GM23338 (cell line): Measurements from ENCODE around the gene NAA30. TPM values are rescaled to one million over a fixed set of nuclear protein-coding genes. Genes with fewer than 3 reads are reported as not detected.

ENCODE experiments used
- ATAC-seq: fragments of 200-7000 bp; cut with Tn5 transposase; 3 replicates; pipeline ENCODE4 v1.9.1; 2020
- DNase-seq: peaks from one replicate; pipeline ENCODE4 v3.0.0-alpha.2; 2015; ENCODE audit warnings: low spot score
- H2AFZ ChIP-seq: fragments of 200-600 bp; sonication (generic); 2 replicates; pipeline ENCODE4 v1.8.0; 2016; ENCODE audit warnings: antibody characterized with exemption, mild to moderate bottlenecking, moderate library complexity
- H3F3A ChIP-seq: fragments of 200-600 bp; sonication (generic); replicated peaks from 2 replicates; pipeline ENCODE4 v1.8.0; 2017; ENCODE audit warnings: antibody characterized with exemption, mixed run types, low read depth
- H3K27ac ChIP-seq: fragments of 200-600 bp; sonication (generic); 2 replicates; pipeline ENCODE4 v1.6.1; 2016; ENCODE audit warnings: low read depth
- H3K27me3 ChIP-seq: fragments of 200-600 bp; sonication (generic); 2 replicates; pipeline ENCODE4 v1.8.0; 2016; ENCODE audit warnings: mild to moderate bottlenecking, mixed run types, moderate library complexity; ENCODE audit not compliant: insufficient read depth
- H3K36me3 ChIP-seq: fragments of 200-600 bp; sonication (generic); 2 replicates; pipeline ENCODE4 v1.8.0; 2016; ENCODE audit warnings: mild to moderate bottlenecking; ENCODE audit not compliant: insufficient read depth
- H3K4me1 ChIP-seq: fragments of 200-600 bp; sonication (generic); 2 replicates; pipeline ENCODE4 v1.8.0; 2016; ENCODE audit warnings: mild to moderate bottlenecking, moderate library complexity; ENCODE audit not compliant: insufficient read depth
- H3K4me2 ChIP-seq: fragments of 200-600 bp; sonication (generic); 2 replicates; pipeline ENCODE4 v1.7.1; 2017; ENCODE audit warnings: mixed run types
- H3K4me3 ChIP-seq: fragments of 200-600 bp; sonication (generic); 2 replicates; pipeline ENCODE4 v1.6.1; 2016; ENCODE audit warnings: mixed run types
- H3K79me2 ChIP-seq: fragments of 200-600 bp; sonication (generic); replicated peaks from 2 replicates; pipeline ENCODE4 v1.8.0; 2017; ENCODE audit warnings: mild to moderate bottlenecking; ENCODE audit not compliant: insufficient read depth
- H3K9me2 ChIP-seq: fragments of 200-600 bp; sonication (generic); 2 replicates; pipeline ENCODE4 v1.8.0; 2017; ENCODE audit not compliant: insufficient read depth
- H4K20me1 ChIP-seq: fragments of 200-600 bp; sonication (generic); replicated peaks from 2 replicates; pipeline ENCODE4 v1.8.0; 2017; ENCODE audit warnings: mild to moderate bottlenecking; ENCODE audit not compliant: insufficient read depth
- H3K27ac Mint-ChIP-seq: 2 replicates; pipeline ENCODE4 v1.8.0; 2020; ENCODE audit warnings: inconsistent platforms, mild to moderate bottlenecking, moderate library complexity, mixed read lengths
- H3K27me3 Mint-ChIP-seq: 3 replicates; pipeline ENCODE4 v1.8.0; 2022; ENCODE audit warnings: low read depth, mild to moderate bottlenecking, moderate library complexity, mixed read lengths, inconsistent platforms; ENCODE audit not compliant: insufficient read depth, poor library complexity
- H3K36me3 Mint-ChIP-seq: 3 replicates; pipeline ENCODE4 v1.8.0; 2021; ENCODE audit warnings: low read depth, mild to moderate bottlenecking, inconsistent platforms, moderate library complexity, mixed read lengths
- H3K4me1 Mint-ChIP-seq: 3 replicates; pipeline ENCODE4 v1.8.0; 2020; ENCODE audit warnings: mild to moderate bottlenecking, inconsistent platforms, mixed read lengths
- H3K4me3 Mint-ChIP-seq: 3 replicates; pipeline ENCODE4 v1.8.0; 2021; ENCODE audit warnings: moderate library complexity, mild to moderate bottlenecking, inconsistent platforms, mixed read lengths
- H3K9me3 Mint-ChIP-seq: 3 replicates; pipeline ENCODE4 v1.8.0; 2020; ENCODE audit warnings: moderate library complexity, mild to moderate bottlenecking, inconsistent platforms, mixed read lengths
- CREB1 ChIP-seq: fragments of 250-450 bp; sonication (Bioruptor Pico); IDR thresholded peaks from 2 replicates; pipeline ENCODE4 v1.5.0; 2020; ENCODE audit warnings: low read depth, mild to moderate bottlenecking, moderate library complexity
- EZH2 ChIP-seq: fragments of 200-600 bp; sonication (generic); IDR thresholded peaks from one replicate; pipeline ENCODE4 v1.8.0; 2017; ENCODE audit warnings: antibody characterized with exemption, mild to moderate bottlenecking, low read depth; ENCODE audit not compliant: unreplicated experiment
- JUNB ChIP-seq: IDR thresholded peaks from one replicate; pipeline ENCODE4 v1.6.1; 2016; ENCODE audit warnings: antibody characterized with exemption; ENCODE audit not compliant: unreplicated experiment
- NANOG ChIP-seq: IDR thresholded peaks from 2 replicates; pipeline ENCODE4 v1.6.1; 2016; ENCODE audit warnings: antibody characterized with exemption, borderline replicate concordance
- STAT1 ChIP-seq: IDR thresholded peaks from one replicate; pipeline ENCODE4 v1.6.1; 2016; ENCODE audit warnings: antibody characterized with exemption; ENCODE audit not compliant: unreplicated experiment
- ZNF114 ChIP-seq: fragments of 250-450 bp; sonication (Bioruptor Pico); IDR thresholded peaks from 2 replicates; pipeline ENCODE4 v1.5.0; 2020; ENCODE audit warnings: mild to moderate bottlenecking, moderate library complexity
- ZNF331 ChIP-seq: fragments of 250-450 bp; sonication (Bioruptor Pico); IDR thresholded peaks from 2 replicates; pipeline ENCODE4 v1.5.0; 2020; ENCODE audit warnings: low read depth, mild to moderate bottlenecking, moderate library complexity
- polyA plus RNA-seq: library from polyadenylated mRNA; unstranded; fragments of >200 nt; fragmentation: Nextera tagmentation; extraction: Ambion mirVana; gene quantifications from 2 replicates; pipeline ENCODE4 v1.2.1, GENCODE V29; 2016
- total RNA-seq: library from RNA; depleted of rRNA; stranded (reverse); fragments of >200 nt; shearing (Covaris generic); gene quantifications from 2 replicates; pipeline ENCODE4 v1.2.3, GENCODE V29; 2014
- TF ChIP-seq, protein P1 (sequence below), 2 experiments: fragments of 200-600 bp in 1 of 2; sonication (generic) in 1 of 2; conservative IDR thresholded peaks; 2 replicates each; pipeline versions ENCODE4 v1.5.1 to v1.6.1; 2016 to 2017; ENCODE audit warnings: antibody characterized with exemption in 2 of 2, low read depth in 2 of 2, mild to moderate bottlenecking in 2 of 2, moderate library complexity in 1 of 2
- TF ChIP-seq, protein P2 (sequence below): IDR thresholded peaks from one replicate; pipeline ENCODE4 v1.6.1; 2018; ENCODE audit warnings: antibody characterized with exemption; ENCODE audit not compliant: unreplicated experiment
- TF ChIP-seq, protein P3 (sequence below): IDR thresholded peaks from 2 replicates; pipeline ENCODE4 v1.6.1; 2016; ENCODE audit warnings: antibody characterized with exemption

The NAA30 gene
- total and polyA plus RNA-seq, 2 experiments from 2014 or later = 7.5 to 27.1 TPM

DNA sequence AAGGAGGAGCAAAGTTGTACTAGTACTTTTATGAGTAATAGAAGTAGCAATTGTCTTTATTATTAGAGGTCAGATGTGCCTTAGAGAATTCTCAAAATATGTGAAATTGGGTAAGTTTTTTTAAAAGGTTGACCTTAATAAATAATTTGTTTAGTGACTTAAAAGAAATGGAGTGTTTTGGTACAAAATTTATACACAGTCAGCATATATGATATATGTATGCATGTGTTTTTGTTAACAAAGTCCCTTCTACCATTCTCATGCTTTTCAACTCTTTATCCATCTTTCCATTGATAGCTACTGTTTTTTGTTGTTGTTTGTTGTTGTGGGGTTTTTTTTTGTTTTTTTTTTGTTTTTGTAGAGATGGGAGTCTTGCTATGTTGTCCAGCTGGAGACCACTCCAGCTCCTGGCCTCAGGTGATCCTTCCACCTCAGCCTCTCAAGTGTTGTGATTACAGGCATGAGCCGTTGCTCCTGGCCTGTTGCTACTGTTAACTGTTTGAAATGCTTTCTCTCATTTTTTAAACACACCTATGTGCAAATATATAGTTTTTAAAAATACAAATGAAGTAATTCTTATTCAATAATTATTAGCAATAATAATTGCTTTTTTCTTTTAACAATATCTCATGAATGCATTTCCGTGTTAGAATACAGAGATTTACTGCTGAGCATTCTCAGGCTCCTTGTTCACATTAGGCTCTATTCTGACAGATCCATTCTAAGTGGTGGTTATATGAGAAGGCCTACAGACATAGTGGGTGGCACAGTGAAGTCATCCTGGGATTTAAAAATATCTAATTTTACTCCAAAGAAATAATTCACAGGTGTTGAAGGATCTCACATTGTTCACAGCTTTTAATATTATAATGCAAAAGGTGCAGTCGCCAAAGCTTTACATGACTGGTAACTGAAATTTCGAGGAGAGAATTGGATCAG is 10.4 kb downstream of the NAA30 start (continued):
- TF ChIP-seq, protein P1, sequence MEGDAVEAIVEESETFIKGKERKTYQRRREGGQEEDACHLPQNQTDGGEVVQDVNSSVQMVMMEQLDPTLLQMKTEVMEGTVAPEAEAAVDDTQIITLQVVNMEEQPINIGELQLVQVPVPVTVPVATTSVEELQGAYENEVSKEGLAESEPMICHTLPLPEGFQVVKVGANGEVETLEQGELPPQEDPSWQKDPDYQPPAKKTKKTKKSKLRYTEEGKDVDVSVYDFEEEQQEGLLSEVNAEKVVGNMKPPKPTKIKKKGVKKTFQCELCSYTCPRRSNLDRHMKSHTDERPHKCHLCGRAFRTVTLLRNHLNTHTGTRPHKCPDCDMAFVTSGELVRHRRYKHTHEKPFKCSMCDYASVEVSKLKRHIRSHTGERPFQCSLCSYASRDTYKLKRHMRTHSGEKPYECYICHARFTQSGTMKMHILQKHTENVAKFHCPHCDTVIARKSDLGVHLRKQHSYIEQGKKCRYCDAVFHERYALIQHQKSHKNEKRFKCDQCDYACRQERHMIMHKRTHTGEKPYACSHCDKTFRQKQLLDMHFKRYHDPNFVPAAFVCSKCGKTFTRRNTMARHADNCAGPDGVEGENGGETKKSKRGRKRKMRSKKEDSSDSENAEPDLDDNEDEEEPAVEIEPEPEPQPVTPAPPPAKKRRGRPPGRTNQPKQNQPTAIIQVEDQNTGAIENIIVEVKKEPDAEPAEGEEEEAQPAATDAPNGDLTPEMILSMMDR (conservative IDR thresholded peaks at IDR 0.05; ENCODE audit: low read depth in 2 of 2) = no peak
- TF ChIP-seq, protein P2, sequence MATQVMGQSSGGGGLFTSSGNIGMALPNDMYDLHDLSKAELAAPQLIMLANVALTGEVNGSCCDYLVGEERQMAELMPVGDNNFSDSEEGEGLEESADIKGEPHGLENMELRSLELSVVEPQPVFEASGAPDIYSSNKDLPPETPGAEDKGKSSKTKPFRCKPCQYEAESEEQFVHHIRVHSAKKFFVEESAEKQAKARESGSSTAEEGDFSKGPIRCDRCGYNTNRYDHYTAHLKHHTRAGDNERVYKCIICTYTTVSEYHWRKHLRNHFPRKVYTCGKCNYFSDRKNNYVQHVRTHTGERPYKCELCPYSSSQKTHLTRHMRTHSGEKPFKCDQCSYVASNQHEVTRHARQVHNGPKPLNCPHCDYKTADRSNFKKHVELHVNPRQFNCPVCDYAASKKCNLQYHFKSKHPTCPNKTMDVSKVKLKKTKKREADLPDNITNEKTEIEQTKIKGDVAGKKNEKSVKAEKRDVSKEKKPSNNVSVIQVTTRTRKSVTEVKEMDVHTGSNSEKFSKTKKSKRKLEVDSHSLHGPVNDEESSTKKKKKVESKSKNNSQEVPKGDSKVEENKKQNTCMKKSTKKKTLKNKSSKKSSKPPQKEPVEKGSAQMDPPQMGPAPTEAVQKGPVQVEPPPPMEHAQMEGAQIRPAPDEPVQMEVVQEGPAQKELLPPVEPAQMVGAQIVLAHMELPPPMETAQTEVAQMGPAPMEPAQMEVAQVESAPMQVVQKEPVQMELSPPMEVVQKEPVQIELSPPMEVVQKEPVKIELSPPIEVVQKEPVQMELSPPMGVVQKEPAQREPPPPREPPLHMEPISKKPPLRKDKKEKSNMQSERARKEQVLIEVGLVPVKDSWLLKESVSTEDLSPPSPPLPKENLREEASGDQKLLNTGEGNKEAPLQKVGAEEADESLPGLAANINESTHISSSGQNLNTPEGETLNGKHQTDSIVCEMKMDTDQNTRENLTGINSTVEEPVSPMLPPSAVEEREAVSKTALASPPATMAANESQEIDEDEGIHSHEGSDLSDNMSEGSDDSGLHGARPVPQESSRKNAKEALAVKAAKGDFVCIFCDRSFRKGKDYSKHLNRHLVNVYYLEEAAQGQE = no peak
- TF ChIP-seq STAT1 (no peak), EZH2 (no peak), ZNF331 (no peak), ZNF114 (no peak), CREB1 (no peak), NANOG (no peak)
- TF ChIP-seq, protein P3, sequence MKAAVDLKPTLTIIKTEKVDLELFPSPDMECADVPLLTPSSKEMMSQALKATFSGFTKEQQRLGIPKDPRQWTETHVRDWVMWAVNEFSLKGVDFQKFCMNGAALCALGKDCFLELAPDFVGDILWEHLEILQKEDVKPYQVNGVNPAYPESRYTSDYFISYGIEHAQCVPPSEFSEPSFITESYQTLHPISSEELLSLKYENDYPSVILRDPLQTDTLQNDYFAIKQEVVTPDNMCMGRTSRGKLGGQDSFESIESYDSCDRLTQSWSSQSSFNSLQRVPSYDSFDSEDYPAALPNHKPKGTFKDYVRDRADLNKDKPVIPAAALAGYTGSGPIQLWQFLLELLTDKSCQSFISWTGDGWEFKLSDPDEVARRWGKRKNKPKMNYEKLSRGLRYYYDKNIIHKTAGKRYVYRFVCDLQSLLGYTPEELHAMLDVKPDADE = no peak

DNA sequence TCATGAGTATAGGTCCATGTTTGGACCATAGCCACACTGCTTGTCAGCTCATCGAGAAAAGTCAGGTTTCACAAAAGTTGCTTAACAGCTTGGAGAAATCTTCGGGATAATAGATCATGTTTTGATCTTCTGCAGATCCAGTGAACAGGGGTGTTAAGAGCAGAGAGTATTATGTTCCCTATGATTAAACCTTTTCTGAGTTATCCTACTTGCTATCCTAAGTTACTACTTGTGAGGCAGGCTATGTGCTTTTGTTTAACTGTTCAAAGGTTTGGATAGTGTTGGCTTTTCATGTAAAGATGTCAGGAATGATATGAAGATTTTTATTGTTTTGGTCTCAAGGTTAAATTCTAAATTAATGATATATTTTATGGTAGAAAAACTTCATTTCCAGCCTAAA is 11.1 kb downstream of the NAA30 start:
- H3K27ac Mint-ChIP-seq = no peak overlapping the region
- Histone ChIP-seq H3K79me2 (peaks cover 32% of the 10 kb centered on the region), H3K9me2 (no peaks in the 10 kb centered on the region), H3K27me3 (no peaks in the 10 kb centered on the region), H3K36me3 (peaks cover 9% of the 10 kb centered on the region), H3K4me2 (no peak overlapping the region), H2AFZ (no peak overlapping the region), H3K27ac (no peak overlapping the region), H3K4me1 (no peaks in the 10 kb centered on the region), H3F3A (no peaks in the 10 kb centered on the region), H4K20me1 (peaks cover 4% of the 10 kb centered on the region; the same call in 1 of the 2 replicates), H3K4me3 (no peak overlapping the region)
- no peaks in the 10 kb centered on the region for H3K9me3 Mint-ChIP-seq
- no peaks in the 10 kb centered on the region for H3K27me3 Mint-ChIP-seq
- ATAC-seq (no peak), DNase-seq (no peak)
- H3K4me1 Mint-ChIP-seq = no peaks in the 10 kb centered on the region
- no peak overlapping the region for H3K4me3 Mint-ChIP-seq
- peaks cover 22% of the 10 kb centered on the region for H3K36me3 Mint-ChIP-seq
- TF ChIP-seq ZNF114 = no peak
- TF ChIP-seq ZNF331 = no peak
- no peak for TF ChIP-seq CREB1
- TF ChIP-seq, protein P1 (conservative IDR thresholded peaks at IDR 0.05; ENCODE audit: low read depth in 2 of 2) = no peak
- TF ChIP-seq, protein P2 = no peak
- TF ChIP-seq JUNB = no peak
- no peak for TF ChIP-seq NANOG
